HG02885 (cell line): ENCODE results near the gene PCDHGA5.
A peak's percentile ranks its signal among the peaks of the same experiment; 100 is the strongest.
"Not testable (repeated sequence)": the region's sequence is repeated elsewhere in the genome, so short reads cannot be mapped to it uniquely, and the experiment has no call there.

ENCODE experiments used
- ATAC-seq: cut with Tn5 transposase; IDR thresholded peaks from one replicate; pipeline ENCODE4 v1.9.1; 2021; ENCODE audit warnings: mild to moderate bottlenecking; ENCODE audit not compliant: unreplicated experiment, poor library complexity

Gene PCDHGA5

DNA sequence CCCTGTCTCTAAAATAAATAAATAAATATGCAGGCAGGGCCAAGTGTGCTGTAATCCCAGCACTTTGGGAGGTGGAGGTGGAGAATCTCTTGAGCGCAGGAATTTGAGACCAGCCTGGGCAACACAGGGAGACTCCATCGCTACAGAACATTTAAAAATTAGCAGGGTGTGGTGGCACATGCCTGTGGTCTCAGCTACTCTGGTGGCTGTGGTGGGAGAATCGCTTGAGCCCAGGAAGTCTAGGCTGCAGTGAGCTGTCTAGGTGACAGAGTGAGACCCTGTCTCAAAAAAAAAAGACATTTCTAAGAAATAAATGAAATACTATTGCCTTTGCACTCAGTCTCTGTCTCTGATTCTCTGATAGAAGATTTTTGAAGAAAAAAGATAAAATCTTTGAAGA is 47.6 kb downstream of the PCDHGA5 start:
- ATAC-seq, result no peak

DNA sequence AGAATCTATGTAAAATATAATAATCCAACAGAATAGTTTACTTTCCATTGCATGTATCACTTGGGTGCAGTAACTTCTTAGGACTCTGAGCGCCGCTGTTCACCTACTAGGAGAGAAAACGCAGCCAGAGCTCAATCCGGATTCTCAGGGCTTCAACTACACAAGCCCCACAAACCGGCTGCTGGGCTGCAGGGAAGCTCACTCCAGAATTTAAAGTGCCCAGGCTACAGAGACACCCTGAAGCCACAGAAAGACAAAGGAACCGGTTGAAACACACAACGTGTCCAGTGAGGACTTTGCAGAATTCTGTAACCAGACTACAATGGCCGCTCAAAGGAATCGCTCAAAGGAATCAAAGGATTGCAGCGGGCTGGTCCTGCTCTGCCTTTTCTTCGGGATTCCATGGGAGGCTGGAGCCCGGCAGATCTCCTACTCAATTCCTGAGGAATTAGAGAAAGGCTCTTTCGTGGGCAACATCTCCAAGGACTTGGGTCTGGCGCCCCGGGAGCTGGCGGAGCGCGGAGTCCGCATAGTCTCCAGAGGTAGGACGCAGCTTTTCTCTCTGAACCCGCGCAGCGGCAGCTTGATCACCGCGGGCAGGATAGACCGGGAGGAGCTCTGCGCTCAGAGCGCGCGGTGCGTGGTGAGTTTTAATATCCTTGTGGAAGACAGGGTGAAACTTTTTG is 49.0 kb downstream of the PCDHGA5 start, which contains the start of gene PCDHGA10:
Gene PCDHGA10, plus strand, starts transcription at position 134 of the 686 bp plus-strand sequence. Its CDS starts 189 bp downstream, at position 323.
- peak; percentile 65 for ATAC-seq

DNA sequence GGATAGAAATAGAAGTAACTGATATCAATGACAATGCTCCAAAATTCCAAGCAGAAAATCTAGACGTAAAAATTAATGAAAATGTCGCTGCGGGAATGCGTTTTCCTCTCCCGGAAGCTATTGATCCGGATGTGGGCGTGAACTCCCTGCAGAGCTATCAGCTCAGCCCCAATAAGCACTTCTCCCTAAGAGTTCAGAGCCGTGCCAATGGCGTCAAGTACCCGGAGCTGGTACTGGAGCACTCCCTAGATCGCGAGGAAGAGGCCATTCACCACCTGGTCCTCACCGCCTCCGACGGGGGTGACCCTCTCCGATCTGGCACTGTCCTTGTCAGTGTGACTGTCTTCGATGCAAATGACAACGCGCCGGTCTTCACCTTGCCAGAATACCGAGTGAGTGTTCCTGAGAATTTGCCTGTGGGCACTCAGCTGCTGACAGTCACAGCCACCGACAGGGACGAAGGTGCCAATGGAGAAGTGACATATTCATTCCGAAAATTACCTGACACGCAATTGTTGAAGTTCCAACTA is 49.6 kb downstream of the PCDHGA5 start:
- ATAC-seq, result no peak

DNA sequence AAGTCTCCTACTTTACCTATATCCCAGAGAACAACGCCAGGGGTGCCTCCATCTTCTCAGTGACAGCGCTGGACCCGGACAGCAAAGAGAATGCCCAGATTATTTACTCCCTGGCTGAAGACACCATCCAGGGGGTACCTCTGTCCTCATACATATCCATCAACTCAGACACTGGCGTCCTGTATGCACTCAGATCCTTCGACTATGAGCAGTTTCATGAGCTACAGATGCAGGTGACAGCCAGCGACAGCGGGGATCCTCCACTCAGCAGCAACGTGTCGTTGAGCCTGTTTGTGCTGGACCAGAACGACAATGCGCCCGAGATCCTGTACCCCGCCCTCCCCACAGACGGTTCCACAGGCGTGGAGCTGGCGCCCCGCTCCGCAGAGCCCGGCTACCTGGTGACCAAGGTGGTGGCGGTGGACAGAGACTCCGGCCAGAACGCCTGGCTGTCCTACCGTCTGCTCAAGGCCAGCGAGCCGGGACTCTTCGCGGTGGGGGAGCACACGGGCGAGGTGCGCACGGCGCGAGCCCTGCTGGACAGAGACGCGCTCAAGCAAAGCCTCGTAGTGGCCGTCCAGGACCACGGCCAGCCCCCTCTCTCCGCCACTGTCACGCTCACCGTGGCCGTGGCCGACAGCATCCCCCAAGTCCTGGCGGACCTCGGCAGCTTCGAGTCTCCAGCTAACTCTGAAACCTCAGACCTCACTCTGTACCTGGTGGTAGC is 50.7 kb downstream of the PCDHGA5 start:
- not testable (repeated sequence) for ATAC-seq

DNA sequence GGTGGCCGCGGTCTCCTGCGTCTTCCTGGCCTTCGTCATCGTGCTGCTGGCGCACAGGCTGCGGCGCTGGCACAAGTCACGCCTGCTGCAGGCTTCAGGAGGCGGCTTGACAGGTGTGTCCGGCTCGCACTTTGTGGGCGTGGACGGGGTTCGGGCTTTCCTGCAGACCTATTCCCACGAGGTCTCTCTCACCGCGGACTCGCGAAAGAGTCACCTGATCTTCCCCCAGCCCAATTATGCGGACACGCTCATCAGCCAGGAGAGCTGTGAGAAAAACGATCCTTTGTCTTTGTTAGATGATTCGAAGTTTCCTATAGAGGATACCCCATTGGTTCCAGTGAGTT is 51.3 kb downstream of the PCDHGA5 start:
- ATAC-seq, result not testable (repeated sequence)
